Stimulated activated CD8-positive, alpha-beta memory T cell treated with anti-CD3 and anti-CD28 coated beads, Interleukin-4, amount 100 ng/mL, for 48 hours (primary cell): ENCODE measurements around the gene CDC42SE1.
"Not testable (repeated sequence)": the region's sequence is repeated elsewhere in the genome, so short reads cannot be mapped to it uniquely, and the experiment has no call there.

Source experiments
- DNase-seq: peaks from one replicate; pipeline ENCODE4 v3.0.0-alpha.2; 2020

The CDC42SE1 gene, protein sequence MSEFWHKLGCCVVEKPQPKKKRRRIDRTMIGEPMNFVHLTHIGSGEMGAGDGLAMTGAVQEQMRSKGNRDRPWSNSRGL

DNA sequence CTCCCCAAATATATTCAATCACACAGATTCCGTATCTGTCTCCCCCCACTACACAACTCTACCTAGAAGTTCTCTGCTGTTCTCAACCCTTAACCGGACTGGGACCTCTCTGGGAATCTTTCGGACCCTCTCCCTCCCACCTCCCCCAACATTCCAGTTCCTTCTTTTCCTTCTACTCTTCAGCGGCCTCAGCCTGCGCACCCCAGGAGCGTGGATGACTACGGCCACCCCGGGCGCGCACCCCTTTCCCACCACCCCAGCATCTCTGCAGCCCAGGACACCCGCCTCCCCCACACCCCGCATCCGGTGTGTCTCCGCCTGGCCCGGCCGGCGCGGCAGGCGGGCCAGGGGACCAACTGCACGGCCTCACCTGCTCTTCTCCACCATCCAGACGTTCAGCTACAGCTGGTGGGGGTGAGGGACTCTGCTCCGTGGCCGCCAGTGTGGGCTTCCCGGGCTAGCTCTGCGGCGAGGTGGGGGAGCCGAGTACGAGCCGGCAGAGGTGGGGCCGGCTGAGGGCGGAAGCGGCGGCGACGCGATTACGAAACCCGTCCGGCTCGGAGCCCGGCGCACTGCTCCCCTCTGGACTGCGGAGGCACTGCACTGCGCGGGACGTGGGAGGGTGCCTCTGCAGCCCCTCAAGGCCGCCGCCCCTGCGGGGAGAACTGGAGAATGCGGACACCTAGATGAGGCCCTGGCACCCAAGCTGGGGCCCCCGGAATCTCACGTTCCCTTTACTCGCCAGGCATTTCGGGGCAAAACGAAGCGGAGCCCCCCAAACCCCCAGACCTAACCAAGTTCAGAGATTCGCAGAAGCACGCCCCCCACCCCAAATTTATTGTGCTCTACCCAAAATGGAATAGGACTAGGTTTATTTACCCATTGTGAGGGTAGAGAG, at the start of gene CDC42SE1:
Gene CDC42SE1 (minus strand): TSS at position 514 of the 898 bp plus-strand sequence. CDS start 3,892 bp downstream, outside the sequence.
- peak; percentile 87 for DNase-seq

DNA sequence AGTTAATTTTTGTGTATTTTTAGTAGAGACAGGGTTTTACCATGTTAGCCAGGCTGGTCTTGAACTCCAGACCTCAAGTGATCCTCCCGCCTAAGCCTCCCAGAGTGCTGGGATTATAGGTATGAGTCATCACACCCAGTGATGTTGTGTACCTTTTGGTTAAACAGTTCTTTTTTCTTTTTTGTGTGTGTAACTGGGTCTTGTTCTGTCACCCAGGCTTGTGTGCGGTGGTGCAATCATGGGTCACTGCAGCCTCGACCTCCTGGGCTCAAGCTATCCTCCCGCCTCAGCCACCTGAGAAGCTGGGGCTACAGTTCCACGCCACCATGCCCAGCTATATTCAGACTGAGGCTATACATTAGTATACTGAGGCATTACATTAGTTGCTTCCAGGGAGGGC, 48.9 kb upstream of the CDC42SE1 start:
- DNase-seq = no peak

DNA sequence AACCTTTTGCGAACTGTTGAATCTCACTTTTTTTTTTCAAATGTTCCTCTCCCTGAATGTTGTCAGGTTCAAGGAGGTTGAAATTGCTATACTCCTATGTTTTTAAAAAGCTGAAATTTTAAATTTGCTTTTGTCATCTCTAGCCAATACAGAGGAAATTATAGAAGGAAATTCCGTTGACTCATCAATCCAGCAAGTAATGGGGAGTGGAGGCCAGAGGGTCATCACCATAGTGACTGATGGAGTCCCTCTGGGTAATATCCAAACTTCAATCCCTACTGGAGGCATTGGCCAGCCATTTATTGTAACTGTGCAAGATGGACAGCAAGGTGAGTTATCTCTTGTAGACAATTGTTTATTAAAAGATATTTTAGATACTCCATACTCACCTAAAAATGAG, 47.5 kb upstream of the CDC42SE1 start:
- DNase-seq = no peak

DNA sequence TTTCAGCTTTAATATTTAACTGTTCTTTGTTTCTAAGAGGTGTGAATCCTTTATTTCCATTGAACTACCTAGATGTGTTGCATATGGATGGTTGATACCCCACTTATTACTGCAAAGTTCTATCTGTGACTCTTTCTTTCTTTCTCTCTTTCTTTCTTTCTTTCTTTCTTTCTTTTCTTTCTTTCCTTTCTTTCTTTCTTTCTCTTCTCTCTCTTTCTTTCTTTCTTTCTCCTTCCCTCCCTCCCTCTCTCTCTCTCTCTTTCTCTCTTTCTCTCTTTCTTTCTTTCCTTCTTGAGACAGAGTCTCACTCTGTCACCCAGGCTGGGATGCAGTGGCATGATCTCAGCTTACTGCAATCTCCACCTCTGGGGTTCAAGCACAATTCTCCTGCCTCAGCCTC, 45.2 kb upstream of the CDC42SE1 start:
- DNase-seq = no peak

DNA sequence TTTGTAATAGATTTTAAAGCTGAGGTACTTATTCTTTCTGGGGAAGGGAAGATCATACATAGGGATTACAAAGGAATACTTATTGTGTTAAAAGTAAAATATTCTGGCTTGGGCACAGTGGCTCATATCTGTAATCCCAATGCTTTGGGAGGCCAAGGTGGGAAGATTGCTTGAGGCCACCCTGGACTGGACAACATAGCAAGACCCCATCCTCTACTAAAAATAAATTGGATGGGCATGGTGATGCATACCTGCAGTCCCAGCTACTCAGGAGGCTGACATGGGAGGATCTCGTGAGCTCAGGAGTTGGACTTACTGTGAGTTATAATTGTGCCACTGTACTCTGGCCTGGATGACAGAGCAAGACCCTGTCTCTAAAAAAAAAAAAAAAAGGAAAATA, 38.7 kb upstream of the CDC42SE1 start:
- no peak for DNase-seq

DNA sequence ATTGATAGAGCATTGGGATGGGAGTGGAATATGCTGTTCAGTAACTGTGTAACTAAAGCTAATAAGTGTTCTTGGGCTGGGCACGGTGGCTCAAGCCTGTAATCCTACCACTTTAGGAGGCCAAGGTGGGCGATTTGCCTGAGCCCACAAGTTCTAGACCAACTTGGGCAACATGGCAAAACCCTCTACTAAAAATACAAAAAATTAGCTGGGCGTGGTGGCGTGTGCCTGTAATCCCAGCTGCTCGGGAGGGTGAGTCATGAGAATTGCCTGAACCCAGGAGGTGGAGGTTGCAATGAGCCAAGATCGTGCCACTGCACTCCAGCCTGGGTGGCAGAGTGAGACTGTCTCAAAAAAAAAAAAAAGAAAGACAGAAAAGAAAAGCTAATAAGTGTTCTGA, 38.0 kb upstream of the CDC42SE1 start:
- not testable (repeated sequence) for DNase-seq

DNA sequence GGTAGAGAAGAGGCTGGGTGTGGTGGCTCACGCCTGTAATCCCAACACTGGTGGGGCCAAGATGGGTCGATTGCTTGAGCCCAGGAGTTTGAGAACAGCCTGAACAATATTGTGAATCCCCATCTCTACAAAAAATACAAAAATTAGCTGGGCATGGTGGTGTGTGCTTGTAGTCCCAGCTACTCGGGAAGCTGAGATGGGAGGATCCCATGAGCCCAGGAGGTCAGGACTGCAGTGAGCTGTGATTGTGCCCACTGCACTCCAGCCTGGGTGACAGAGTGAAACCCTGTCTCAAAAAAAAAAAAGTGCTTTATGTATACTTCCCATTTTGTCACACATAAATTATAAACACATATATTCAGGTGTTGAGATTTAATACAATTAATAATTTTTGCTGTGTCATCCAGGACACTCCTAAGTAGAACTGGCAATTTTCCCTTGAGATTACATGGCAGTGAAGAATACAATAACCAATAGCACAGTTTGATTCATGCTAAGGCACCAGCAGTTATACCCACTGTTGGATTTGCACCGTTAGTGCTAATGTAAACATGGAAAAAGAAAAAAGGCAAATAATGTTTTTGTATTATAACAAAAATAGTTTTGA, 26.6 kb upstream of the CDC42SE1 start:
- DNase-seq = no peak

DNA sequence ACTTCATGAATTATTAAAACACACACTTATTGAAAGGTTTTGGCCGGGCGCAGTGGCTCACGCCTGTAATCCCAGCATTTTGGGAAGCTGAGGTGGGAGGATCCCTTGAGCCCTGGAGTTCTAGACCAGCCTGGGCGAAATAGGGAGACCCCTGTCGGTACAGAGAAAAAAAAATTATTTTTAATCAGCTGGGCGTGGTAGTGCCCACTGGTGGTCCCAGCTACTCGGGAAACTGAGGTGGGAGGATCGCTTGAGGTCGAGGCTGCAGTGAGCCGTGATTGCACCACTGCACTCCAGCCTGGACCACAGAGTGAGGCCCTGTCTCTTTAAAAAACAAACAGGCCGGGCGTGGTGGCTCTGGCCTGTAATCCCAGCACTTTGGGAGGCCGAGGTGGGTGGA, 12.8 kb upstream of the CDC42SE1 start:
- no peak for DNase-seq

DNA sequence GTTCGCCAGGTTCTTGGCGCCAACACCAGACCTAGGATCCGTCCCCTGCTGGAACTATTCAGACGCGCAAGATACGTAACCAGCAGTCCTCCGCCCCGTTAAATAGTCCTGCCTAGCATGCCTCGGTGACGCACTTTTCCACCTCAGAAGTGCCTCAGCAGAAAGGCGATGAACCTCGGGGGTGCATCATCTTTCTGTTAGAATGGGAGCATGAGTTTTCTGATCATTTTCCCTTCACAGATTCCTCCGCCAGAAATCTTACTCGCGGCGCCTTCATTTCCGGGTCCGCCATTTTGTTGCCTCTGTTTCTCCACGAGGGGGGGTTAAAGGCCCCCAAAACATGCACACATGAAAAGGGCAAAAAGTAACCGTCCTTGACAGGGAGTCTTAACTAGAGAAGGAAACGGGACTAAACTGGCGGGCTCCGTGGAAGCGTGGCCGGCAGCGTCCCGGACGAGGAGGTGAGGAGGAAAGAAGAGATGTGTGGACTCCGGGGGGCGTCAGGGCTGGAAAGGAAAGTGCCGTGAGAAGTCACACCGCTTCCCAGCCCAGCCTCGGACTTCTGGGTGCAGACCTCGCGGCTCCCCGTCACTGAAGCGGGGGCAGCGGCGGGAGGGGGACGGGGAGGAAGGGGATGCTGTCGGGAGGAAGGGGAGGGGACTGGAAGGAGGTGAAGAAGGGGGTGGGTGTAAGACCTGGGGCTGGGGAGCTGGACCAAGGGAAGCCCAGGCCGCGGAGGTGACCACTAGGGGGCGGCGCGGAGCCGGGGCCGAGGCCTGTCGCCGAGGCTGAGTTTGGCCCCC, 11.3 kb upstream of the CDC42SE1 start, which contains the start of gene GABPB2:
Gene GABPB2 (plus strand): TSS at position 288 of the 803 bp plus-strand sequence. CDS start 17,429 bp downstream, outside the sequence.
- DNase-seq = peak; percentile 96

DNA sequence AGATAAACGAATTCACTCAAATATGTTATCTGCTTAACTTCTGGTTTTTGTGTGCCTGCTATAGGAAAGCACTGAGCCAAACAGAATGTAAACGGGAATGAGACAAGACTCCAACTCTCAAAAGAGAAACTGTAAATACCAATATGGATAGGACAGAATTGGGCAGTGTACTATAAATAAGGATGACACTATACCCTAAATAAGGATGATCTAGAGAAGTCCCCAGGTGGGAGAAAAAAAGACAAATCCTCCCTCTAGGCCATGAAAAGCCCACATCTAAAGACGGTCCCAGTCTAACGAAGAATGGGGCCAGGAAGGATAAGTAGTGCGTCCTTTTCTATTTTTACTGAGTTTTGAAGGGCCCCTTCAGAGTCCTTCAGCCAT, 9.7 kb upstream of the CDC42SE1 start:
- DNase-seq = no peak

DNA sequence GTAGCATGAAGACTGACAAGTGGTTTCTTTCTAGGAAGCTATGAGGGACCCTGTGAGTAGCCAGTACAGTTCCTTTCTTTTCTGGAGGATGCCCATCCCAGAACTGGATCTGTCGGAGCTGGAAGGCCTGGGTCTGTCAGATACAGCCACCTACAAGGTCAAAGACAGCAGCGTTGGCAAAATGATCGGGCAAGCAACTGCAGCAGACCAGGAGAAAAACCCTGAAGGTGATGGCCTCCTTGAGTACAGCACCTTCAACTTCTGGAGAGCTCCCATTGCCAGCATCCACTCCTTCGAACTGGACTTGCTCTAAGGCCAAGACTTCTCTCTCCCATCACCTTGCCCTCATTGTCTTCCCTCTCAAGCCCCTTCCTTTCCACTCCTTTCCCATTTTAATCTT, 7.8 kb upstream of the CDC42SE1 start:
- DNase-seq = no peak

DNA sequence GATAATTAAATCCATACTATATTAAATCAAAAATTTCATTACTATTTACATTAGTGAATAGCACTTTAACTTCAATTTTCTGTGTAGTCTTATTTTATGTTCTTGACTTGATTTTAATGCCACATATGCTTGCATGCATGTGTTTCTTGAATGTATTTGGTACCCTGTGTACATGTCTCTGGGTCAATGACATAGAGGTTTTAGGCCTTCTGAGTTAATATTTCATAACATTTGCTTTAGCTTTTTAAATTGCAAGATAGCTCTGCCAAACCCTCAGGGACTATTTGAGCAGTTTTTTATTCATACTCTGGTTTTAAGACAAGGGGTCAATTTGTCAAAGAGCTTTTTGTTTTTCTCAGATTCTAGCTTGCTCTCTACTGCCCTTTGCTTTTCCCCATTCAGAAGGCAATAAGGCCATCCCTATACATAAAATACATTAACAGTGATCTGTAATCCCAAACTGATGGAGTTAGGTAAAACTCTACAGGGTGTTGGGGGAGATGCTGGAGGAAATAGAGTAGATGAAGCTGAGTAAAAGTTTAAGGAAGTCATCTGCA, 5.7 kb upstream of the CDC42SE1 start:
- DNase-seq = no peak

DNA sequence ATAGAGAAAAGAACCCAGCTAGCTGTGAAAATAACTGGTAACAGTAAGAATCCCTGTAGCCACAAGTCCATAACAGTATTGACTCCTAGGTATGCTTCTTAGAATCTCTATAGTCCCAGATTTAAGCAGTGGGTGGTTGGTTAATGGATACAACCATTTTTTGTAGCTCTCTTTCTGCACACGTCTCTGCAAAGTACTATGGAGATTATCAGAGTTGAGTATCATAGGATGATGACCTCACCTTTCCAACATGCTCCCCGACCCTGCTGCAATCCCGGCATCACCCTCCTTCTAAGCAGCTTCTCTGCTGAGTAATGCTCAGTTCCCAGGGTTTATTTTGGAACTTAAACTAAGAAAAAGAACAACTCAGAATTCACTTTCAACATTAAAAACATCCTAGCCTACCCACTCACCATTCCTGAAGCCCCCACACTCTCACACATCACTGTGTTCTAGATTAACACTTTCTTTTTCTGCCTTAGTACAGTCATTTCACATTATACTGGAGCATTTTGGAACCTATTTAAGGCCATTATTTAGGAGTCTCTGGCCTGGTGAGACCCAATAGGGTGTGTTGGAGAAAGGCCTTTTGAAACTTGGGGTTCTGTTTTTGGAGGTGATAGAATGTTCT, 3.4 kb upstream of the CDC42SE1 start:
- no peak for DNase-seq

DNA sequence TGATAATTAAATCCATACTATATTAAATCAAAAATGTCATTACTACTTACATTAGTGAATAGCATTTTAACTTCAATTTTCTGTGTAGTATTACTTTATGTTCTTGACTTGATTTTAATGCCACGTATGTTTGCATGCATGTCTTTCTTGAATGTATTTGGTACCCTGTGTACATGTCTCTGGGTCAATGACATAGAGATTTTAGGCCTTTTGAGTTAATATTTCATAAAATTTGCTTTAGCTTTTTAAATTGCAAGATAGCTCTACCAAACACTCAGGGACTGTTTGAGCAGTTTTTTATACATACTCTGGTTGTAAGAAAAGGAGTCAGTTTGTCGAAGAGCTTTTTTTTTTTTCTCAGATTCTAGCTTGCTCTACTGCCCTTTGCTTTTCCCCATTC, 2.3 kb upstream of the CDC42SE1 start:
- DNase-seq = no peak

DNA sequence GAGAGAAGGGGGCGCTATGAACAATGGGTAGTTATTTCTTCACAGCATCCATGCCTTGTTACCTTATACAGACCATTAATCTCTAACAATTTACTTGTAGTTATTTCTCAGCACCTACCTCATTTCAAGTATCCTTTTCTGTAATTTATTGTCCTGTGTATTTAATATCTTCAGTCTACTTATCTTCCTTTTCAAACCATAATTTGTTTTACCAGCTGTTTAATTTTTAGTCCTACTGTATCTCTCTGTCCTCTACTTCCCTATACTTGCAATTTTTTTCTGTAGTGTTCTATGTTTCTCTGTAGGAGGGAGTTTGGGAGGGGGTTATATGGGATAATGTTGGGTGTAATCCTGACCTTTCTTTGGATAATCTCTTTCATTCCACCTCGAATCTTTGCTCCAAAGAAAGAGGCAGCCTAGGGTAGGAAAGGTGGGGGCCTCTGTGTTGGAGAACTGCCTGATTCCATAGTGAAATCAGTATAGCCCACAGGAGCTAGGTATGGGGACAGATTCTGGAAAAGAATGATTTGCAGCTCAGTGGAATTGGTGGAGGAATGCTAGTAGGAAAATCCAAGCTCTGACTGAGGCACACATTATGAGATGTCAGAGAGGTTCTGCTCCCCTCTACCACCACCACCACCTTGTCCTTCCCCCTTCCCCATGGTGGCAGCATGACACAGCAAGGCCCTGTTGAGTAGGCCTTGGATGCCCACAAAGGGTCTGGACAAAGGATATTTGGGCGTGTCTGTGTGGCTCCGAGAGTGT, 1.4 kb upstream of the CDC42SE1 start:
- no peak for DNase-seq

DNA sequence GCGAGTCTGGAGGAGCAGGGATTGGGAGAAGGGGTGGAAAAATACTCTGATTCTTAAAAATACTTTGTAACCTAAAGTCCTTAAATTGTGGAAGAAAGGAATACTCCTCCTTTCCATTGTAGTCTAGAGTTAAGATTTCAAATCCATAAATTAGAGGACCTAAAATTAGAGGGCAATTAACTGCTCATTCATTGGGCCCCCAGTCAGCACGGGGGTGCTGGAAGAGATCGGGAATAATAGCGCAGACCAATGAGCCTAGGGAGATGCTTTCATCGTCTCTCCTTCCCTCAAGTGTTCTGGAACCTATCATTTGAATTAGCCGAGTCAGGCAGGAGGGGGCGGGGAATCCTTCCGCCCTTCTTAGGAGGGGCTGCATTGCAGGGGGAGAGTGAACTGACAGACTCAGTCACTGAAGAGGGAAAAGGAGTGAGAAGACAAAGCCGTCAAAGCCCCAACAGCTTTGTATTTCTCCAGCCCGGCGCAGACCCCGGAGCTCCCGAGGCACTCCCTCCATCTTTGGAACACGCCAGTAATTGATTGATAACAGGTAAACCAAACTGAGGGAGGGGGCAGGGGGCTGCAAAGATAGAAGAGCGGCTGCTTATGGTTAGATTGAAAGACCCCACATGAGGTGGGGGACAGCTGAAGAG, 710 bp upstream of the CDC42SE1 start, which contains the start of gene MLLT11:
Gene MLLT11 (plus strand): TSS at position 391 of the 650 bp plus-strand sequence. CDS start 6,828 bp downstream, outside the sequence.
- DNase-seq = peak; percentile 53

DNA sequence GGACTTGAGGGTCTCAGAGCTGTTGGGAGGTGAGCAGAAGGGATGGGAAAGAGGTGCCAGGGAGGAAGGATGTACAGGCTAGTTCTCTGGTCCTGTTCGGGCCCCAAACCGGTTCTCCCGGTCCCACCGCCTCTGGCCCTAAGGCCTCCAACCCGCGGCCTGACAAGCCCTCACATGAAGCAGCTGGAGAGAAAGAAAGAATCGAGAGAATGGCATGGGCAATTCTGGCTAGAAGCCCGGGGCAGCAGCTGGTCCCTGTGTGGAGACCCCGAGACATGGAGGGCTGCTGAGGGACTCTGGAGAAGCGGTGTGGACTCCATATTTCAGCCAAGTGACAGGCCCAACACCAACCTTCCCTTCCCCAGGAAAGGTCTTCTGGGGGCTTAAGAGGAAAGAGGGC, 730 bp downstream of the CDC42SE1 start:
- peak; percentile 44 for DNase-seq

DNA sequence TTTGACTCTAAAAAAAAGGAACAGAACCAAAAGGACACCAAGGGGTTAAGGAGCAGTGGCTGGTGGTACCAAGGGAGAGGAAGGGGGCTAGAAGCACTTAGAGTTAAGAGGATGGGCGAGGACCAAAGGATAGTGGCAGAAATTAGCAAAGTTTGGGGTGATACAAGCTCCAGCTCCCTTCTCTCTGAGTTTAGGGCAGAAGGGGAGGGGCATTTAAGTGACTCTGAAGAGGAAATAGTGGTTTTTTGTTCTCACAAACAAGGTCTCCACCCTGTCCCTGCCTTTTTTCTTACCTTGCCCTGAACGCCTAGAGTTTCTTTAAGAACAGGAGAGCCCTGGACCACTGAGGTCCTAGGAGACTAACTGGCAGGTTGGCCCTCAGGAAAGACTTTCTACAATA, 3.3 kb downstream of the CDC42SE1 start:
- no peak for DNase-seq

DNA sequence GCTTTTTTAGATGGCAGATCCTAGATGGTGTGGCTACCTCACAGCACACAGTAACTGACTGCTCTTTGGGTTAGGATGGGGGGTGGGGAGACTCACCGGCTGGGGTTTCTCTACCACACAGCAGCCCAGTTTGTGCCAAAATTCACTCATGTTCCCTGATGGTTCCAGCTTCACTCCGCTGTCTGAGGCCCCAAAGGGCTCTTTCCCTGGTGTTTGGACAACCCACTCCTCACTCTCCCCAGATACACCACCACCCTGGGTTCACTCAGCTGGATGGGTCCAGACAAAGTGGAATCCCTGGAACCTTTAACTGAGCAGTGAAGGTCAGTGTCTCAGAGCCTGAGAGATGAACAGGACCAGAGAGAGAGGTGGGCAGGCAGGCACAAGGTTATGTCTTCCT, 3.8 kb downstream of the CDC42SE1 start:
- no peak for DNase-seq

DNA sequence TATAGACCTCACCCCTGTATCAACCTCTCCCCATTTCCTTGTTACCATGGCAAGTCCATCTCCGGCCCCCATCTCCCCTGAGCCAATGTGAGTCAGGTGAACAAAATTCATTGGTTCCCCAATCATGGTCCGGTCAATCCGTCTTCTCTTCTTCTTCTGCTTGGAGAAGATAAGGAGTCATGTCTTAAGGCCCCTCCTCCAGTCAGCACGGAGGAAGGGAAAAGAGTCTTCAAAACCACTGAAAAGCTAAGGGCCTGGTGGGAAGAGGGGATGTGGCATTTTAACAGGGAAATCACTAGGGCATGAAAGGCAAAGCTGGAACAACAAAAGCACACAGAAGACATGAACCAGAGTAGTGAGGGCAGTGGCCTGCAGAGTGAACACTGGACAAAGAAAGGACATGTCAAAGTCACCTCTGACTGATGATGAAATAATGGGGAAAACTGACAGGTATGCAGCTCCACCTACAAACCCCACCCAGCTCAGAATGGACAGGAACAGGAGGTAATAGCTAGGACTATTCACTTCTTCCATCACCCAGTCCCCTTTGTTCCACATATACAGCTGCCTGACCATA, 4.4 kb downstream of the CDC42SE1 start:
- no peak for DNase-seq
